GM23338 (cell line): ENCODE results near the gene CPT1A. TPM values are rescaled to one million over a fixed set of nuclear protein-coding genes. Genes with fewer than 3 reads are reported as not detected.

Experiments
- ATAC-seq: fragments of 200-7000 bp; cut with Tn5 transposase; 3 replicates; pipeline ENCODE4 v1.9.1; 2020
- DNase-seq: peaks from one replicate; pipeline ENCODE4 v3.0.0-alpha.2; 2015; ENCODE audit warnings: low spot score
- H2AFZ ChIP-seq: fragments of 200-600 bp; sonication (generic); 2 replicates; pipeline ENCODE4 v1.8.0; 2016; ENCODE audit warnings: antibody characterized with exemption, mild to moderate bottlenecking, moderate library complexity
- H3F3A ChIP-seq: fragments of 200-600 bp; sonication (generic); replicated peaks from 2 replicates; pipeline ENCODE4 v1.8.0; 2017; ENCODE audit warnings: antibody characterized with exemption, mixed run types, low read depth
- H3K27ac ChIP-seq: fragments of 200-600 bp; sonication (generic); 2 replicates; pipeline ENCODE4 v1.6.1; 2016; ENCODE audit warnings: low read depth
- H3K27me3 ChIP-seq: fragments of 200-600 bp; sonication (generic); 2 replicates; pipeline ENCODE4 v1.8.0; 2016; ENCODE audit warnings: mild to moderate bottlenecking, mixed run types, moderate library complexity; ENCODE audit not compliant: insufficient read depth
- H3K36me3 ChIP-seq: fragments of 200-600 bp; sonication (generic); 2 replicates; pipeline ENCODE4 v1.8.0; 2016; ENCODE audit warnings: mild to moderate bottlenecking; ENCODE audit not compliant: insufficient read depth
- H3K4me1 ChIP-seq: fragments of 200-600 bp; sonication (generic); 2 replicates; pipeline ENCODE4 v1.8.0; 2016; ENCODE audit warnings: mild to moderate bottlenecking, moderate library complexity; ENCODE audit not compliant: insufficient read depth
- H3K4me2 ChIP-seq: fragments of 200-600 bp; sonication (generic); 2 replicates; pipeline ENCODE4 v1.7.1; 2017; ENCODE audit warnings: mixed run types
- H3K4me3 ChIP-seq: fragments of 200-600 bp; sonication (generic); 2 replicates; pipeline ENCODE4 v1.6.1; 2016; ENCODE audit warnings: mixed run types
- H3K79me2 ChIP-seq: fragments of 200-600 bp; sonication (generic); replicated peaks from 2 replicates; pipeline ENCODE4 v1.8.0; 2017; ENCODE audit warnings: mild to moderate bottlenecking; ENCODE audit not compliant: insufficient read depth
- H3K9me2 ChIP-seq: fragments of 200-600 bp; sonication (generic); 2 replicates; pipeline ENCODE4 v1.8.0; 2017; ENCODE audit not compliant: insufficient read depth
- H4K20me1 ChIP-seq: fragments of 200-600 bp; sonication (generic); replicated peaks from 2 replicates; pipeline ENCODE4 v1.8.0; 2017; ENCODE audit warnings: mild to moderate bottlenecking; ENCODE audit not compliant: insufficient read depth
- H3K27ac Mint-ChIP-seq: 2 replicates; pipeline ENCODE4 v1.8.0; 2020; ENCODE audit warnings: inconsistent platforms, mild to moderate bottlenecking, moderate library complexity, mixed read lengths
- H3K27me3 Mint-ChIP-seq: 3 replicates; pipeline ENCODE4 v1.8.0; 2022; ENCODE audit warnings: low read depth, mild to moderate bottlenecking, moderate library complexity, mixed read lengths, inconsistent platforms; ENCODE audit not compliant: insufficient read depth, poor library complexity
- H3K36me3 Mint-ChIP-seq: 3 replicates; pipeline ENCODE4 v1.8.0; 2021; ENCODE audit warnings: low read depth, mild to moderate bottlenecking, inconsistent platforms, moderate library complexity, mixed read lengths
- H3K4me1 Mint-ChIP-seq: 3 replicates; pipeline ENCODE4 v1.8.0; 2020; ENCODE audit warnings: mild to moderate bottlenecking, inconsistent platforms, mixed read lengths
- H3K4me3 Mint-ChIP-seq: 3 replicates; pipeline ENCODE4 v1.8.0; 2021; ENCODE audit warnings: moderate library complexity, mild to moderate bottlenecking, inconsistent platforms, mixed read lengths
- H3K9me3 Mint-ChIP-seq: 3 replicates; pipeline ENCODE4 v1.8.0; 2020; ENCODE audit warnings: moderate library complexity, mild to moderate bottlenecking, inconsistent platforms, mixed read lengths
- CREB1 ChIP-seq: fragments of 250-450 bp; sonication (Bioruptor Pico); IDR thresholded peaks from 2 replicates; pipeline ENCODE4 v1.5.0; 2020; ENCODE audit warnings: low read depth, mild to moderate bottlenecking, moderate library complexity
- CTCF ChIP-seq, 2 experiments: fragments of 200-600 bp in 1 of 2; sonication (generic) in 1 of 2; conservative IDR thresholded peaks; 2 replicates each; pipeline versions ENCODE4 v1.5.1 to v1.6.1; 2016 to 2017; ENCODE audit warnings: antibody characterized with exemption in 2 of 2, low read depth in 2 of 2, mild to moderate bottlenecking in 2 of 2, moderate library complexity in 1 of 2
- ETS1 ChIP-seq: IDR thresholded peaks from 2 replicates; pipeline ENCODE4 v1.6.1; 2016; ENCODE audit warnings: antibody characterized with exemption
- EZH2 ChIP-seq: fragments of 200-600 bp; sonication (generic); IDR thresholded peaks from one replicate; pipeline ENCODE4 v1.8.0; 2017; ENCODE audit warnings: antibody characterized with exemption, mild to moderate bottlenecking, low read depth; ENCODE audit not compliant: unreplicated experiment
- EZH2phosphoT487 ChIP-seq: fragments of 200-600 bp; sonication (generic); IDR thresholded peaks from one replicate; pipeline ENCODE4 v1.8.1; 2018; ENCODE audit warnings: antibody characterized with exemption; ENCODE audit not compliant: unreplicated experiment
- JUNB ChIP-seq: IDR thresholded peaks from one replicate; pipeline ENCODE4 v1.6.1; 2016; ENCODE audit warnings: antibody characterized with exemption; ENCODE audit not compliant: unreplicated experiment
- NANOG ChIP-seq: IDR thresholded peaks from 2 replicates; pipeline ENCODE4 v1.6.1; 2016; ENCODE audit warnings: antibody characterized with exemption, borderline replicate concordance
- POLR2AphosphoS5 ChIP-seq: IDR thresholded peaks from 2 replicates; pipeline ENCODE4 v1.6.1; 2016; ENCODE audit warnings: antibody characterized with exemption, low read depth
- REST ChIP-seq: IDR thresholded peaks from one replicate; pipeline ENCODE4 v1.6.1; 2018; ENCODE audit warnings: antibody characterized with exemption; ENCODE audit not compliant: unreplicated experiment
- STAT1 ChIP-seq: IDR thresholded peaks from one replicate; pipeline ENCODE4 v1.6.1; 2016; ENCODE audit warnings: antibody characterized with exemption; ENCODE audit not compliant: unreplicated experiment
- ZNF114 ChIP-seq: fragments of 250-450 bp; sonication (Bioruptor Pico); IDR thresholded peaks from 2 replicates; pipeline ENCODE4 v1.5.0; 2020; ENCODE audit warnings: mild to moderate bottlenecking, moderate library complexity
- ZNF331 ChIP-seq: fragments of 250-450 bp; sonication (Bioruptor Pico); IDR thresholded peaks from 2 replicates; pipeline ENCODE4 v1.5.0; 2020; ENCODE audit warnings: low read depth, mild to moderate bottlenecking, moderate library complexity
- ZNF462 ChIP-seq: fragments of 250-450 bp; sonication (Bioruptor Pico); IDR thresholded peaks from 2 replicates; pipeline ENCODE4 v1.5.0; 2020; ENCODE audit warnings: mild to moderate bottlenecking, moderate library complexity
- polyA plus RNA-seq: library from polyadenylated mRNA; unstranded; fragments of >200 nt; fragmentation: Nextera tagmentation; extraction: Ambion mirVana; gene quantifications from 2 replicates; pipeline ENCODE4 v1.2.1, GENCODE V29; 2016
- total RNA-seq: library from RNA; depleted of rRNA; stranded (reverse); fragments of >200 nt; shearing (Covaris generic); gene quantifications from 2 replicates; pipeline ENCODE4 v1.2.3, GENCODE V29; 2014

CPT1A gene
- total and polyA plus RNA-seq, 2 experiments from 2014 or later: 2.6 to 9.5 TPM

- Mint-ChIP-seq H3K27ac (no peak overlapping the region), H3K36me3 (no peaks in the 10 kb centered on the region), H3K4me3 (no peak overlapping the region), H3K9me3 (no peaks in the 10 kb centered on the region), H3K27me3 (no peaks in the 10 kb centered on the region), H3K4me1 (peaks cover 29% of the 10 kb centered on the region)
- Histone ChIP-seq H3K36me3 (no peaks in the 10 kb centered on the region; the same call in 1 of the 2 replicates), H4K20me1 (no peaks in the 10 kb centered on the region; the same call in 1 of the 2 replicates), H3F3A (0 out of 2 replicates have a peak, but pooled peaks cover 2% of the 10 kb centered on the region), H3K4me2 (no peak overlapping the region), H3K4me3 (no peak overlapping the region), H3K4me1 (peaks cover 11% of the 10 kb centered on the region), H3K27me3 (no peaks in the 10 kb centered on the region), H3K27ac (no peak overlapping the region), H3K79me2 (0 out of 2 replicates have a peak, but pooled peaks cover 5% of the 10 kb centered on the region), H3K9me2 (no peaks in the 10 kb centered on the region), H2AFZ (no peak overlapping the region)
- ATAC-seq: no peak
- TF ChIP-seq EZH2 (no peak), CREB1 (CRISPR knock-in tag) (no peak), CTCF (conservative IDR thresholded peaks at IDR 0.05; ENCODE audit: low read depth in 2 of 2) (no peak), ZNF331 (CRISPR knock-in tag) (no peak), NANOG (no peak), ZNF114 (CRISPR knock-in tag) (no peak), STAT1 (no peak), ETS1 (no peak), JUNB (no peak), ZNF462 (CRISPR knock-in tag) (no peak), EZH2phosphoT487 (no peak), REST (no peak), POLR2AphosphoS5 (no peak)
- no peak for DNase-seq
Measured at GRCh38 chr11:68829581-68829980, 12.1 kb downstream of the CPT1A start.
